A549 (cell line): ENCODE measurements around the gene JARID2. TPM values are rescaled to one million over a fixed set of nuclear protein-coding genes. Genes with fewer than 3 reads are reported as not detected.

Experiments used
- ATAC-seq, 2 experiments: fragments of 200-7000 bp in 1 of 2; fragments of >200 bp in 1 of 2; cut with Nextera tagmentation in 1 of 2; cut with Tn5 transposase in 1 of 2; 3 replicates each; pipeline versions ENCODE4 v1.8.0 to v1.9.1; 2018 to 2020; ENCODE audit warnings: mild to moderate bottlenecking in 1 of 2, moderate library complexity in 1 of 2
- CTCF ChIA-PET: fragments of 300-600 bp; sonication (Branson Sonifier 250); formaldehyde crosslinking; extraction: SDS; loops from one replicate; lab custom pipeline; 2021; ENCODE audit warnings: antibody characterized with exemption, inconsistent platforms; lab: Yijun Ruan, JAX
- POLR2A ChIA-PET: fragments of 350-600 bp; formaldehyde crosslinking; extraction: SDS; loops from one replicate; lab custom pipeline; 2021; ENCODE audit warnings: antibody characterized with exemption, inconsistent platforms; lab: Yijun Ruan, JAX
- DNase-seq, 2 experiments: peaks; one replicate each; pipeline versions ENCODE4 v3.0.0 to v3.0.0-alpha.2; 2011 to 2016; ENCODE audit warnings: low read depth in 1 of 2, low spot score in 1 of 2
- FAIRE-seq: peaks from 2 replicates; lab custom pipeline; 2011; peaks lifted over from hg19 to GRCh38; lab: Jason Lieb, UNC
- H3K27ac ChIP-seq, 2 experiments: fragments of >200 bp; sonication (Bioruptor Twin); formaldehyde crosslinking; 3 replicates each; pipeline ENCODE4 v1.5.1; 2016 to 2017
- H3K4me1 ChIP-seq: fragments of >200 bp; sonication (Bioruptor Twin); formaldehyde crosslinking; 3 replicates; pipeline ENCODE4 v1.6.1; 2016
- H3K4me2 ChIP-seq: fragments of >200 bp; sonication (Bioruptor Twin); formaldehyde crosslinking; 3 replicates; pipeline ENCODE4 v1.6.1; 2016
- H3K4me3 ChIP-seq: fragments of >200 bp; sonication (Bioruptor Twin); formaldehyde crosslinking; 3 replicates; pipeline ENCODE4 v1.5.1; 2016
- H3K9me3 ChIP-seq: fragments of >200 bp; sonication (Bioruptor Twin); formaldehyde crosslinking; 3 replicates; pipeline ENCODE4 v1.6.1; 2016
- ATOH8 ChIP-seq: fragments of 250-450 bp; sonication (Bioruptor Pico); IDR thresholded peaks from 2 replicates; pipeline ENCODE4 v1.5.0; 2020; ENCODE audit warnings: low read depth, mild to moderate bottlenecking, moderate library complexity
- BHLHE40 ChIP-seq: IDR thresholded peaks from 2 replicates; pipeline ENCODE4 v1.6.1; 2012; ENCODE audit warnings: low read depth, low read length, inconsistent platforms
- CBX8 ChIP-seq: fragments of 200-600 bp; sonication (generic); IDR thresholded peaks from 2 replicates; pipeline ENCODE4 v1.6.1; 2016
- CHD4 ChIP-seq: fragments of 200-600 bp; sonication (generic); IDR thresholded peaks from 2 replicates; pipeline ENCODE4 v1.6.1; 2016; ENCODE audit warnings: antibody characterized with exemption, mild to moderate bottlenecking, borderline replicate concordance
- CTCF ChIP-seq: fragments of >200 bp; sonication (Bioruptor Twin); formaldehyde crosslinking; IDR thresholded peaks from 3 replicates; pipeline ENCODE4 v1.5.1; 2016
- EP300 ChIP-seq, 2 experiments: fragments of >200 bp; sonication (Bioruptor Twin); formaldehyde crosslinking; IDR thresholded peaks; 2 replicates in 1 of 2; 3 replicates in 1 of 2; pipeline ENCODE4 v1.6.1; 2016 to 2017
- FOSB ChIP-seq: fragments of 250-450 bp; sonication (Bioruptor Pico); IDR thresholded peaks from 2 replicates; pipeline ENCODE4 v1.5.0; 2020; ENCODE audit warnings: mild to moderate bottlenecking, moderate library complexity
- FOSL2 ChIP-seq, 2 experiments: fragments of 450-650 bp in 1 of 2; fragments of >200 bp in 1 of 2; sonication (Bioruptor Twin) in 1 of 2; formaldehyde crosslinking; IDR thresholded peaks; 2 replicates each; pipeline versions ENCODE4 v1.5.0 to v1.6.1; 2016 to 2020; ENCODE audit warnings: mild to moderate bottlenecking in 1 of 2, moderate library complexity in 1 of 2
- HOXA7 ChIP-seq: fragments of 250-450 bp; sonication (Bioruptor Pico); IDR thresholded peaks from 2 replicates; pipeline ENCODE4 v1.5.0; 2020; ENCODE audit warnings: mild to moderate bottlenecking, moderate library complexity
- JUNB ChIP-seq: fragments of >200 bp; sonication (Bioruptor Twin); formaldehyde crosslinking; IDR thresholded peaks from 2 replicates; pipeline ENCODE4 v1.6.1; 2016
- KDM1A ChIP-seq: fragments of 200-600 bp; sonication (generic); IDR thresholded peaks from 2 replicates; pipeline ENCODE4 v1.6.1; 2016; ENCODE audit warnings: low read depth, mild to moderate bottlenecking
- NFE2L2 ChIP-seq: fragments of 150-350 bp; conservative IDR thresholded peaks from 2 replicates; pipeline ENCODE4 v1.6.1; 2014; ENCODE audit warnings: low read length
- NPAS2 ChIP-seq: fragments of 250-450 bp; sonication (Bioruptor Pico); IDR thresholded peaks from 2 replicates; pipeline ENCODE4 v1.8.0; 2022; ENCODE audit warnings: mild to moderate bottlenecking, moderate library complexity, borderline replicate concordance
- NR3C1 ChIP-seq: fragments of >200 bp; sonication (Bioruptor Twin); formaldehyde crosslinking; IDR thresholded peaks from 3 replicates; pipeline ENCODE4 v1.6.1; 2017
- PBX3 ChIP-seq: IDR thresholded peaks from 2 replicates; pipeline ENCODE4 v1.6.1; 2012
- RARB ChIP-seq: fragments of 250-450 bp; sonication (Bioruptor Pico); IDR thresholded peaks from 2 replicates; pipeline ENCODE4 v1.8.0; 2021; ENCODE audit warnings: mild to moderate bottlenecking, moderate library complexity
- REST ChIP-seq: fragments of 200-600 bp; sonication (generic); IDR thresholded peaks from 2 replicates; pipeline ENCODE4 v1.6.1; 2016; ENCODE audit warnings: antibody characterized with exemption, mild to moderate bottlenecking, moderate library complexity
- RNF2 ChIP-seq: fragments of 200-600 bp; sonication (generic); IDR thresholded peaks from 2 replicates; pipeline ENCODE4 v1.6.1; 2016; ENCODE audit warnings: low read depth, mild to moderate bottlenecking, antibody characterized with exemption, moderate library complexity, borderline replicate concordance
- SREBF2 ChIP-seq: fragments of 450-650 bp; IDR thresholded peaks from 2 replicates; pipeline ENCODE4 v1.6.1; 2014; ENCODE audit warnings: mild to moderate bottlenecking, moderate library complexity
- TP53 ChIP-seq: fragments of 250-450 bp; sonication (Bioruptor Pico); IDR thresholded peaks from 2 replicates; pipeline ENCODE4 v1.5.0; 2021; ENCODE audit warnings: mild to moderate bottlenecking, moderate library complexity
- ZFP36 ChIP-seq: fragments of 450-650 bp; IDR thresholded peaks from 2 replicates; pipeline ENCODE4 v1.6.1; 2014; ENCODE audit warnings: borderline replicate concordance; ENCODE audit not compliant: partially characterized antibody
- WGBS: methylation state at CpG from one replicate; pipeline ENCODE4 v1.1.6; 2017; ENCODE audit errors: missing lambda C conversion rate; 5-methylcytosine and 5-hydroxymethylcytosine counted together
- polyA plus RNA-seq, 4 experiments: library from polyadenylated mRNA; depleted of rRNA in 3 of 4; stranded (reverse); fragments of >200 nt; fragmentation: RNase III in 1 of 4; extraction: RNeasy Plus Mini Kit Qiagen cat#74134 plus additional on column Dnase treatment in 1 of 4; gene quantifications; 2 replicates in 3 of 4; 3 replicates in 1 of 4; pipeline ENCODE4 v1.2.3, GENCODE V29; 2011 to 2017

Gene JARID2
- polyA plus RNA-seq, 2 of the 4 experiments (the other 2 are of a cell fraction): 7.8 to 8.3 TPM

GRCh38 chr6:15382089-15382488 is 136.2 kb downstream of the JARID2 start (continued):
- TF ChIP-seq REST (no peak), HOXA7 (CRISPR knock-in tag) (no peak)
- TF ChIP-seq, all 56 proteins: peak for 0

GRCh38 chr6:15382712-15383111 is 136.8 kb downstream of the JARID2 start:
- H3K4me3 ChIP-seq: no peak overlapping the region
- no peak for FAIRE-seq
- no peak for ATAC-seq
- ChIA-PET CTCF (interaction anchor here (0.6 kb wide), 1 partner anchor 122 kb away, joined by 4 read pairs; no protein-coding TSS in a partner anchor), POLR2A (no interaction called here)
- no peaks in the 10 kb centered on the region for H3K9me3 ChIP-seq
- peaks cover 7% of the 10 kb centered on the region; the same call in 2 of the 3 replicates for H3K4me1 ChIP-seq
- 86% methylated on average over 8 of the region's 8 CpGs for WGBS
- no peak overlapping the region for H3K27ac ChIP-seq
- TF ChIP-seq RNF2: no peak
- no peak for TF ChIP-seq BHLHE40
- no peak for TF ChIP-seq KDM1A
- no peak for TF ChIP-seq FOSL2 (IDR thresholded peaks at IDR 0.05)
- no peak for TF ChIP-seq FOSL2 (CRISPR knock-in tag; IDR thresholded peaks at IDR 0.05)
- no peak for TF ChIP-seq ZFP36
- no peak for TF ChIP-seq CHD4
- TF ChIP-seq FOSB (CRISPR knock-in tag): no peak
- no peak for TF ChIP-seq NFE2L2
- no peak for TF ChIP-seq TP53 (CRISPR knock-in tag)
- no peak for TF ChIP-seq CTCF
- TF ChIP-seq SREBF2: no peak
- no peak for TF ChIP-seq ATOH8
- H3K4me2 ChIP-seq: no peak overlapping the region
- no peak for DNase-seq

- no peak for DNase-seq
- H3K27ac ChIP-seq: 0 out of 6 replicates have a peak overlapping the region, but pooled peaks of 1 of the 2 experiments have one; percentile 39
- peaks cover 15% of the 10 kb centered on the region; the same call in 2 of the 3 replicates for H3K4me1 ChIP-seq
- TF ChIP-seq PBX3 (no peak), RARB (no peak), CBX8 (no peak), JUNB (no peak), EP300 (IDR thresholded peaks at IDR 0.05) (no peak), ZFP36 (no peak), NR3C1 (no peak), NPAS2 (no peak)
- TF ChIP-seq, all 56 proteins: peak for 0
- ChIA-PET CTCF (no interaction called here), POLR2A (no interaction called here)
- Histone ChIP-seq H3K4me2 (no peak overlapping the region), H3K4me3 (no peak overlapping the region), H3K9me3 (no peaks in the 10 kb centered on the region)
- no peak for ATAC-seq
- 88% methylated on average over 4 of the region's 4 CpGs for WGBS
- FAIRE-seq: no peak
Measured at GRCh38 chr6:15384901-15385300, 139.0 kb downstream of the JARID2 start.
